Endothelial cell of umbilical vein (primary cell): ENCODE measurements around the gene PPM1J. TPM values are rescaled to one million over a fixed set of nuclear protein-coding genes. Genes with fewer than 3 reads are reported as not detected.

ENCODE experiments used
- BruUV-seq: library from RNA; stranded (reverse); fragments of 400-500 nt; replicated peaks from 2 replicates; lab custom pipeline; 2021; lab: Mats Ljungman, UMichigan
- CTCF ChIA-PET: fragments of 300-600, 350-600 bp; sonication (Branson Sonifier 250); formaldehyde crosslinking; loops from one replicate; lab custom pipeline; 2021; ENCODE audit warnings: antibody characterized with exemption, inconsistent platforms; lab: Charles Lee
- POLR2A ChIA-PET: fragments of 300-600, 350-600 bp; sonication (Branson Sonifier 250); formaldehyde crosslinking; loops from one replicate; lab custom pipeline; 2021; ENCODE audit warnings: antibody characterized with exemption, inconsistent platforms; lab: Charles Lee
- DNase-seq: peaks from one replicate; pipeline ENCODE4 v3.0.0-alpha.2; 2011; ENCODE audit warnings: low read depth, low spot score
- FAIRE-seq: peaks from 2 replicates; lab custom pipeline; 2011; peaks lifted over from hg19 to GRCh38; lab: Jason Lieb, UNC
- H2AFZ ChIP-seq: 2 replicates; pipeline ENCODE4 v1.6.0; 2012; ENCODE audit warnings: low read depth, low read length, control low read depth, inconsistent platforms
- H3K27ac ChIP-seq: 2 replicates; pipeline ENCODE4 v1.5.1; 2011; ENCODE audit warnings: low read depth, mild to moderate bottlenecking, control low read depth, low read length, moderate library complexity; ENCODE audit not compliant: insufficient read depth
- H3K27me3 ChIP-seq, 2 experiments: 2 replicates each; pipeline versions ENCODE4 v1.6.0 to v1.6.1; 2011; ENCODE audit warnings: low read length in 2 of 2, mixed read lengths in 1 of 2; ENCODE audit not compliant: control insufficient read depth in 2 of 2, insufficient read depth in 2 of 2
- H3K36me3 ChIP-seq, 2 experiments: 2 replicates in 1 of 2; 3 replicates in 1 of 2; pipeline ENCODE4 v1.5.1; 2011; ENCODE audit warnings: low read length in 2 of 2, mild to moderate bottlenecking in 1 of 2, moderate library complexity in 1 of 2; ENCODE audit not compliant: control insufficient read depth in 2 of 2, insufficient read depth in 2 of 2; ENCODE audit errors: extremely low read depth in 1 of 2
- H3K4me1 ChIP-seq: 3 replicates; pipeline ENCODE4 v1.5.1; 2011; ENCODE audit warnings: mild to moderate bottlenecking, low read length; ENCODE audit not compliant: control insufficient read depth, insufficient read depth; ENCODE audit errors: extremely low read depth
- H3K4me2 ChIP-seq: 2 replicates; pipeline ENCODE4 v1.6.1; 2011; ENCODE audit warnings: low read length, control low read depth, mixed read lengths; ENCODE audit not compliant: insufficient read depth
- H3K4me3 ChIP-seq, 3 experiments: fragments of 200-600 bp in 1 of 3; sonication (generic), shearing (Covaris generic) in 1 of 3; replicated peaks in 1 of 3; 2 replicates each; pipeline ENCODE4 v1.5.1; 2011 to 2016; ENCODE audit warnings: control low read depth in 3 of 3, low read length in 3 of 3, mild to moderate bottlenecking in 2 of 3, inconsistent platforms in 1 of 3, low read depth in 1 of 3, moderate library complexity in 1 of 3; ENCODE audit not compliant: insufficient read depth in 1 of 3
- H3K79me2 ChIP-seq: 2 replicates; pipeline ENCODE4 v1.6.0; 2012; ENCODE audit warnings: low read length, inconsistent platforms; ENCODE audit not compliant: control insufficient read depth, insufficient read depth
- H3K9ac ChIP-seq: replicated peaks from 2 replicates; pipeline ENCODE3; 2011; ENCODE audit warnings: low read length, control low read depth; ENCODE audit not compliant: insufficient read depth; ENCODE audit errors: extremely low read depth
- H3K9me1 ChIP-seq: replicated peaks from 3 replicates; pipeline ENCODE4 v1.6.0; 2011; ENCODE audit warnings: mild to moderate bottlenecking, low read length; ENCODE audit not compliant: control insufficient read depth, insufficient read depth; ENCODE audit errors: extremely low read depth
- H3K9me3 ChIP-seq: replicated peaks from 2 replicates; pipeline ENCODE4 v1.5.1; 2012; ENCODE audit warnings: low read length, inconsistent platforms; ENCODE audit not compliant: control insufficient read depth, insufficient read depth
- H4K20me1 ChIP-seq: replicated peaks from 2 replicates; pipeline ENCODE3; 2011; ENCODE audit warnings: mild to moderate bottlenecking, low read length; ENCODE audit not compliant: control insufficient read depth, insufficient read depth; ENCODE audit errors: extremely low read depth
- CTCF ChIP-seq, 2 donors: IDR thresholded peaks; 1 replicate in 1 of 2; 2 replicates in 1 of 2; pipeline ENCODE4 v1.5.1; 2011; ENCODE audit warnings: low read length in 2 of 2, mild to moderate bottlenecking in 2 of 2, moderate library complexity in 2 of 2, control low read depth in 1 of 2, inconsistent platforms in 1 of 2, low read depth in 1 of 2; ENCODE audit not compliant: insufficient read depth in 1 of 2; ENCODE audit errors: extremely low read depth in 1 of 2
- EZH2 ChIP-seq: IDR thresholded peaks from 2 replicates; pipeline ENCODE4 v1.6.1; 2012; ENCODE audit warnings: borderline replicate concordance, low read depth, mild to moderate bottlenecking, moderate library complexity, low read length, inconsistent platforms; ENCODE audit not compliant: severe bottlenecking
- FOS ChIP-seq: IDR thresholded peaks from 2 replicates; pipeline ENCODE4 v1.6.1; 2011; ENCODE audit warnings: mild to moderate bottlenecking, low read length, moderate library complexity, borderline replicate concordance; ENCODE audit not compliant: insufficient read depth
- GATA2 ChIP-seq: IDR thresholded peaks from 2 replicates; pipeline ENCODE4 v1.7.0; 2011; ENCODE audit warnings: low read depth, mild to moderate bottlenecking, moderate library complexity, mixed read lengths, low read length; ENCODE audit not compliant: insufficient read length, insufficient read depth
- JUN ChIP-seq: IDR thresholded peaks from 2 replicates; pipeline ENCODE4 v1.6.1; 2011; ENCODE audit warnings: borderline replicate concordance, low read depth; ENCODE audit not compliant: insufficient read length, insufficient read depth
- MAX ChIP-seq: IDR thresholded peaks from 2 replicates; pipeline ENCODE4 v1.6.1; 2011; ENCODE audit not compliant: insufficient read depth, insufficient read length
- MYC ChIP-seq: IDR thresholded peaks from one replicate; pipeline ENCODE4 v1.6.1; 2011; ENCODE audit warnings: mild to moderate bottlenecking, low read depth, low read length
- dilution Hi-C: fragments of 300-500 bp; cut with MboI; formaldehyde crosslinking; loops from one replicate; pipeline ENCODE4 v1.15.0; 2019; ENCODE audit warnings: low sequenced_read_pairs; ENCODE audit not compliant: extremely low pct_ligation_motif_present
- intact Hi-C: fragments of 100-400 bp; cut with micrococcal nuclease; formaldehyde crosslinking; loops from one replicate; pipeline ENCODE4 v1.10.0; 2022
- polyA plus RNA-seq, 4 experiments: library from polyadenylated mRNA; depleted of rRNA in 3 of 4; stranded (reverse) in 3 of 4; unstranded in 1 of 4; fragments of >200 nt; gene quantifications; 2 replicates each; pipeline versions ENCODE4 v1.2.1 to v1.2.3, GENCODE V29; 2011 to 2012; ENCODE audit warnings: missing spikeins in 1 of 4
- total RNA-seq: library from RNA; stranded (reverse); gene quantifications from 2 replicates; pipeline ENCODE4 v1.2.3, GENCODE V29; 2021

PPM1J gene
- total and polyA plus RNA-seq, 2 donors (not counting 3 experiments of a cell fraction or from before 2014, with no cell fraction given) = 1.7 to 3.1 TPM

GRCh38 chr1:112722601-112723510 lies 7.7 kb upstream of the PPM1J start:
- Histone ChIP-seq H4K20me1 (no peaks in the 10 kb centered on the region), H3K36me3 (no peaks in the 10 kb centered on the region), H3K4me3 (no peak overlapping the region), H2AFZ (no peak overlapping the region), H3K9me1 (no peaks in the 10 kb centered on the region), H3K9ac (no peak overlapping the region), H3K27ac (no peak overlapping the region), H3K9me3 (no peaks in the 10 kb centered on the region), H3K27me3 (no peaks in the 10 kb centered on the region), H3K79me2 (no peaks in the 10 kb centered on the region), H3K4me2 (no peak overlapping the region), H3K4me1 (no peaks in the 10 kb centered on the region)
- FAIRE-seq (no peak), DNase-seq (no peak)
- dilution Hi-C loops (no loop called here), intact Hi-C loops (no loop called here)
- POLR2A ChIA-PET = interaction anchor here (0.6 kb wide), 1 partner anchor 22 kb away, joined by 3 read pairs; no protein-coding TSS in a partner anchor
- BruUV-seq = no TSS peak
- CTCF ChIA-PET = interaction anchor here (0.6 to 10.5 kb wide), 5 partner anchors 22 to 350 kb away, joined by 3 to 441 read pairs (median 3); partner anchors contain the start of gene LRIG2
- TF ChIP-seq JUN (no peak), GATA2 (no peak), FOS (no peak), CTCF (IDR thresholded peaks at IDR 0.05; ENCODE audit: extremely low read depth in 1 of 2, insufficient read depth in 1 of 2, low read depth in 1 of 2, low read length in 2 of 2) (no peak), MAX (no peak), MYC (no peak), EZH2 (no peak)
